ENCODE measurements around the gene ITSN1. TPM values are rescaled to one million over a fixed set of nuclear protein-coding genes. Genes with fewer than 3 reads are reported as not detected.

The ITSN1 gene
- total and polyA plus RNA-seq, 2 of the 13 experiments (the other 11 are each of a cell fraction or from before 2014, with no cell fraction given): 26.1 to 33.8 TPM

- DNase-seq (ENCODE audit: low spot score): no peak
- no peak overlapping the region for H3K9ac ChIP-seq (ENCODE audit: insufficient read depth, low read depth, low read length)
- intact Hi-C loops (cut with micrococcal nuclease; ENCODE audit: unreplicated experiment): no loop called here
- in situ Hi-C loops (cut with HindIII; ENCODE audit: extremely low pct_ligation_motif_present, low pct_unique_long_range_greater_than_20kb): no loop called here
- no peak overlapping the region for H3K4me3 ChIP-seq (replicated peaks in 1 of 3; ENCODE audit: insufficient read depth in 1 of 3, low read depth in 2 of 3, low read length in 3 of 3)
- WGBS (ENCODE audit: low lambda C conversion rate): 95% methylated on average over 4 of the region's 4 CpGs
- no peak overlapping the region for H3K27ac ChIP-seq (ENCODE audit: extremely low read length, insufficient read depth, low read length)
- H2AFZ ChIP-seq (ENCODE audit: low read length): no peak overlapping the region
- no TSS peak for BruUV-seq (replicated peaks)
- FAIRE-seq: no peak
- no peaks in the 10 kb centered on the region for H3K4me1 ChIP-seq (ENCODE audit: insufficient read depth, low read length)
- peaks cover 13% of the 10 kb centered on the region for H3K9me3 ChIP-seq (ENCODE audit: low read length)
- no peak for TF ChIP-seq ZNF337 (CRISPR knock-in tag; IDR thresholded peaks at IDR 0.05; ENCODE audit: borderline replicate concordance, low read depth)
- no peak for TF ChIP-seq XBP1 (CRISPR knock-in tag; IDR thresholded peaks at IDR 0.05)
- TF ChIP-seq NCOA5 (CRISPR knock-in tag; IDR thresholded peaks at IDR 0.05): no peak
- TF ChIP-seq SIX1 (CRISPR knock-in tag; IDR thresholded peaks at IDR 0.05; ENCODE audit: borderline replicate concordance): no peak
- TF ChIP-seq KLF12 (CRISPR knock-in tag; IDR thresholded peaks at IDR 0.05; ENCODE audit: borderline replicate concordance): no peak
- TF ChIP-seq PBX2 (CRISPR knock-in tag; IDR thresholded peaks at IDR 0.05): no peak
- TF ChIP-seq IRF2 (CRISPR knock-in tag; IDR thresholded peaks at IDR 0.05): no peak
- no peak for TF ChIP-seq ZNF614 (CRISPR knock-in tag; IDR thresholded peaks at IDR 0.05; ENCODE audit: borderline replicate concordance)
- no peak for TF ChIP-seq ZNF331 (CRISPR knock-in tag; IDR thresholded peaks at IDR 0.05)
- H3K27me3 ChIP-seq (ENCODE audit: control insufficient read depth in 1 of 2, insufficient read depth in 2 of 2, low read length in 2 of 2): no peaks in the 10 kb centered on the region
- CTCF ChIA-PET (ENCODE audit: low intra/inter-chr PET ratio, low total read pairs): no interaction called here
- no peak for ATAC-seq
- no peaks in the 10 kb centered on the region for H3K79me2 ChIP-seq (ENCODE audit: insufficient read depth, low read length)
- POLR2A ChIA-PET: no interaction called here
- H4K20me1 ChIP-seq (ENCODE audit: insufficient read depth, low read length): no peaks in the 10 kb centered on the region
- peaks cover 0 to 7% of the 10 kb centered on the region in 2 experiments; a peak in 3 of 5 replicates for H3K36me3 ChIP-seq (replicated peaks in 1 of 2; ENCODE audit: control insufficient read depth in 1 of 2, insufficient read depth in 2 of 2, low read length in 2 of 2)
- no peak overlapping the region for H3K4me2 ChIP-seq (ENCODE audit: low read depth, low read length)
Measured at GRCh38 chr21:33750017-33750416, 107.7 kb downstream of the ITSN1 start.

- H3K27ac ChIP-seq (ENCODE audit: extremely low read length, insufficient read depth, low read length): no peak overlapping the region
- BruUV-seq (replicated peaks): no TSS peak
- TF ChIP-seq PAWR (CRISPR knock-in tag; IDR thresholded peaks at IDR 0.05; ENCODE audit: borderline replicate concordance): no peak
- CTCF ChIA-PET (ENCODE audit: low intra/inter-chr PET ratio, low total read pairs): no interaction called here
- ATAC-seq (no peak), FAIRE-seq (no peak), DNase-seq (ENCODE audit: low spot score) (no peak)
- H2AFZ ChIP-seq (ENCODE audit: low read length): no peak overlapping the region
- H3K9ac ChIP-seq (ENCODE audit: insufficient read depth, low read depth, low read length): no peak overlapping the region
- no peaks in the 10 kb centered on the region for H3K79me2 ChIP-seq (ENCODE audit: insufficient read depth, low read length)
- H3K27me3 ChIP-seq (ENCODE audit: control insufficient read depth in 1 of 2, insufficient read depth in 2 of 2, low read length in 2 of 2): no peaks in the 10 kb centered on the region
- POLR2A ChIA-PET: no interaction called here
- intact Hi-C loops (cut with micrococcal nuclease; ENCODE audit: unreplicated experiment) (no loop called here), in situ Hi-C loops (cut with HindIII; ENCODE audit: extremely low pct_ligation_motif_present, low pct_unique_long_range_greater_than_20kb) (no loop called here)
- peaks cover 0 to 7% of the 10 kb centered on the region in 2 experiments; a peak in 3 of 5 replicates for H3K36me3 ChIP-seq (replicated peaks in 1 of 2; ENCODE audit: control insufficient read depth in 1 of 2, insufficient read depth in 2 of 2, low read length in 2 of 2)
- H3K4me2 ChIP-seq (ENCODE audit: low read depth, low read length): no peak overlapping the region
- WGBS (ENCODE audit: low lambda C conversion rate): 95% methylated on average over 1 of the region's 1 CpG
- H3K4me1 ChIP-seq (ENCODE audit: insufficient read depth, low read length): no peaks in the 10 kb centered on the region
- H3K4me3 ChIP-seq (replicated peaks in 1 of 3; ENCODE audit: insufficient read depth in 1 of 3, low read depth in 2 of 3, low read length in 3 of 3): no peak overlapping the region
- H3K9me3 ChIP-seq (ENCODE audit: low read length): peaks cover 13% of the 10 kb centered on the region
- H4K20me1 ChIP-seq (ENCODE audit: insufficient read depth, low read length): no peaks in the 10 kb centered on the region
Measured at GRCh38 chr21:33751120-33751519, 108.8 kb downstream of the ITSN1 start.
